ENCODE results near the gene TSSK2.

DNA sequence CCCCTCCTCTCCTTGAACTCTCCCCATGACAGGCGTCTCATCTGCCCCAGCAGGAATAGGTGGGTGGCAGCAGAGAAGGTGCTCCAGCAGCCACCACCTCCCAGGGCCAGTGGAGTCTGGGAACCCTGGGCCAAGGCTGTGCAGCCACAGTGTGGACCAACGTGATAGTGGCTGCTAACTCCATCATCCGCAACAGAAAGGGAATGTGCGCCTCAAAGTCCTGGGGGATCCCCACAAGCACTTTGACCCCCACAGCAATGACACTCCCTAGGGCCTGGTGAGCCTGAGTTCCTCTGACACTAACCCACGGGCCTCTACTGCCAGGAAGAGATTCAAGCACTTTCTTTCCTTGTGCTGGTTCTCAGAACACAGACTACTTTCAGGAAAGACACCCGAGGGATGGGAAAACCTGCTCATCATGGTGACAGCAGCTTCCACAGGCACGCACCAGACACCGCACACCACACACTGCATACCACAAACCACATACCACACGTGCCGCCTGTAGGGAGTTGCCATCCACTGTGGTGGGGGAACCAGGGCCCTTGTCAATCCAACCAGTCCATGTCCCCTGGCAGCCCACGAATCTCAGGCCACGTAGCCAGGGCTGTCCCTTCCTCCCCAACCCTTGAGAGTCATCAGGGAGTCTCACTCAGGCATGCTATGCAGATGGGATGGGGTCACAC is 50.8 kb downstream of the TSSK2 start:
- TF ChIP-seq, protein P1, sequence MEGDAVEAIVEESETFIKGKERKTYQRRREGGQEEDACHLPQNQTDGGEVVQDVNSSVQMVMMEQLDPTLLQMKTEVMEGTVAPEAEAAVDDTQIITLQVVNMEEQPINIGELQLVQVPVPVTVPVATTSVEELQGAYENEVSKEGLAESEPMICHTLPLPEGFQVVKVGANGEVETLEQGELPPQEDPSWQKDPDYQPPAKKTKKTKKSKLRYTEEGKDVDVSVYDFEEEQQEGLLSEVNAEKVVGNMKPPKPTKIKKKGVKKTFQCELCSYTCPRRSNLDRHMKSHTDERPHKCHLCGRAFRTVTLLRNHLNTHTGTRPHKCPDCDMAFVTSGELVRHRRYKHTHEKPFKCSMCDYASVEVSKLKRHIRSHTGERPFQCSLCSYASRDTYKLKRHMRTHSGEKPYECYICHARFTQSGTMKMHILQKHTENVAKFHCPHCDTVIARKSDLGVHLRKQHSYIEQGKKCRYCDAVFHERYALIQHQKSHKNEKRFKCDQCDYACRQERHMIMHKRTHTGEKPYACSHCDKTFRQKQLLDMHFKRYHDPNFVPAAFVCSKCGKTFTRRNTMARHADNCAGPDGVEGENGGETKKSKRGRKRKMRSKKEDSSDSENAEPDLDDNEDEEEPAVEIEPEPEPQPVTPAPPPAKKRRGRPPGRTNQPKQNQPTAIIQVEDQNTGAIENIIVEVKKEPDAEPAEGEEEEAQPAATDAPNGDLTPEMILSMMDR (IDR thresholded peaks at IDR 0.05; ENCODE audit: insufficient read depth, low read length, poor library complexity, severe bottlenecking): no peak
- no peak for TF ChIP-seq EZH2phosphoT487 (conservative IDR thresholded peaks at IDR 0.05; ENCODE audit: low read length)

All from SU-DHL-6 (cell line).